ENCODE results near the gene COL24A1.

- TF ChIP-seq EP300 (IDR thresholded peaks at IDR 0.05), result no peak
- TF ChIP-seq, protein P1, sequence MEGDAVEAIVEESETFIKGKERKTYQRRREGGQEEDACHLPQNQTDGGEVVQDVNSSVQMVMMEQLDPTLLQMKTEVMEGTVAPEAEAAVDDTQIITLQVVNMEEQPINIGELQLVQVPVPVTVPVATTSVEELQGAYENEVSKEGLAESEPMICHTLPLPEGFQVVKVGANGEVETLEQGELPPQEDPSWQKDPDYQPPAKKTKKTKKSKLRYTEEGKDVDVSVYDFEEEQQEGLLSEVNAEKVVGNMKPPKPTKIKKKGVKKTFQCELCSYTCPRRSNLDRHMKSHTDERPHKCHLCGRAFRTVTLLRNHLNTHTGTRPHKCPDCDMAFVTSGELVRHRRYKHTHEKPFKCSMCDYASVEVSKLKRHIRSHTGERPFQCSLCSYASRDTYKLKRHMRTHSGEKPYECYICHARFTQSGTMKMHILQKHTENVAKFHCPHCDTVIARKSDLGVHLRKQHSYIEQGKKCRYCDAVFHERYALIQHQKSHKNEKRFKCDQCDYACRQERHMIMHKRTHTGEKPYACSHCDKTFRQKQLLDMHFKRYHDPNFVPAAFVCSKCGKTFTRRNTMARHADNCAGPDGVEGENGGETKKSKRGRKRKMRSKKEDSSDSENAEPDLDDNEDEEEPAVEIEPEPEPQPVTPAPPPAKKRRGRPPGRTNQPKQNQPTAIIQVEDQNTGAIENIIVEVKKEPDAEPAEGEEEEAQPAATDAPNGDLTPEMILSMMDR (IDR thresholded peaks at IDR 0.05), result no peak
Observed at GRCh38 chr1:86067626-86068025, 88.9 kb downstream of the COL24A1 start.
